Pancreas (tissue), 10 donors: ENCODE measurements around the gene TMEM182. TPM values are rescaled to one million over a fixed set of nuclear protein-coding genes. Genes with fewer than 3 reads are reported as not detected.

Experiments used
- ATAC-seq, 4 donors: fragments of 200-7000 bp; cut with Tn5 transposase; one replicate each; pipeline versions ENCODE4 v1.8.0 to v1.9.1; 2020; ENCODE audit warnings: mild to moderate bottlenecking in 4 of 4, moderate library complexity in 4 of 4
- DNase-seq, 6 donors: peaks; one replicate each; pipeline ENCODE4 v3.0.0-alpha.2; 2020
- FAIRE-seq: peaks from 2 replicates; lab custom pipeline; 2012; peaks lifted over from hg19 to GRCh38; lab: Jason Lieb, UNC
- H3K27ac ChIP-seq, 4 donors: fragments of 200-600 bp; sonication (generic); 1 replicate in 3 of 4; 2 replicates in 1 of 4; pipeline versions ENCODE4 v1.5.0 to v1.8.0; 2020
- H3K27me3 ChIP-seq, 4 donors: fragments of 200-600 bp; one replicate each; pipeline ENCODE4 v1.8.0; 2021
- H3K36me3 ChIP-seq, 3 donors: fragments of 200-600 bp; sonication (generic) in 1 of 3; one replicate each; pipeline versions ENCODE4 v1.5.0 to v1.8.0; 2020 to 2021
- H3K4me1 ChIP-seq, 3 donors: fragments of 200-600 bp; one replicate each; pipeline ENCODE4 v1.8.0; 2021
- H3K4me3 ChIP-seq, 4 donors: fragments of 200-600 bp; sonication (generic) in 2 of 4; one replicate each; pipeline versions ENCODE4 v1.5.0 to v1.8.0; 2020 to 2021
- H3K9me3 ChIP-seq, 4 donors: fragments of 200-600 bp; one replicate each; pipeline ENCODE4 v1.8.0; 2021
- WGBS, 2 donors: extraction: QIAGEN DNeasy Blood & Tissue Kit; methylation state at CpG; one replicate each; pipeline ENCODE4 v1.1.7; 2013; 5-methylcytosine and 5-hydroxymethylcytosine counted together
- intact Hi-C, 3 donors: fragments of 100-400 bp; cut with DNase I; formaldehyde crosslinking; loops; one replicate each; pipeline versions ENCODE4 v1.11.1 to v1.14.2; 2022
- polyA plus RNA-seq, 2 donors: library from polyadenylated mRNA; stranded (reverse); fragments of 200-250 nt; gene quantifications; one replicate each; pipeline ENCODE4 v1.2.3, GENCODE V29; 2013
- total RNA-seq, 6 donors: library from RNA; stranded (reverse); fragmentation: NEBNext Ultra II Directional in 4 of 6; extraction: Animal tissue kit (Norgen Biotek cat#: 25700) in 4 of 6; gene quantifications; one replicate each; pipeline versions ENCODE4 v1.2.1 to v1.2.4, GENCODE V29; 2021 to 2023
- TF ChIP-seq, protein P1 (sequence below), 4 donors: fragments of 200-600 bp; sonication (generic) in 3 of 4; IDR thresholded peaks; one replicate each; pipeline versions ENCODE4 v1.5.0 to v1.8.0; 2021; ENCODE audit warnings: antibody characterized with exemption in 4 of 4
- donor health status: healthy with polysubstance abuse.
- donor health status: DM: no; HTN: no; CAD: no; lungs with moderate emphysema.
- donor health status: DM: no; HTN: no; CAD: no.
- donor health status: control.
- donor health status: control.
- donor health status: Bipolar disorder and iron deficiency.
- donor health status: DM: yes; HTN: yes; CAD: no.
- donor health status: DM: no; HTN: no; CAD: no.
- donor health status: DM: no; HTN: no; CAD: no.
- donor health status: DM: yes; HTN: yes; CAD: no.

TMEM182 gene, protein sequence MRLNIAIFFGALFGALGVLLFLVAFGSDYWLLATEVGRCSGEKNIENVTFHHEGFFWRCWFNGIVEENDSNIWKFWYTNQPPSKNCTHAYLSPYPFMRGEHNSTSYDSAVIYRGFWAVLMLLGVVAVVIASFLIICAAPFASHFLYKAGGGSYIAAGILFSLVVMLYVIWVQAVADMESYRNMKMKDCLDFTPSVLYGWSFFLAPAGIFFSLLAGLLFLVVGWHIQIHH
- total RNA-seq (1 to 10 TPM; 1.8 to 4.1 (median 2.7) TPM), polyA plus RNA-seq (1 to 10 TPM in 1 of 2 donors, under 1 TPM in 1; 0.80 to 1.0 TPM)

DNA sequence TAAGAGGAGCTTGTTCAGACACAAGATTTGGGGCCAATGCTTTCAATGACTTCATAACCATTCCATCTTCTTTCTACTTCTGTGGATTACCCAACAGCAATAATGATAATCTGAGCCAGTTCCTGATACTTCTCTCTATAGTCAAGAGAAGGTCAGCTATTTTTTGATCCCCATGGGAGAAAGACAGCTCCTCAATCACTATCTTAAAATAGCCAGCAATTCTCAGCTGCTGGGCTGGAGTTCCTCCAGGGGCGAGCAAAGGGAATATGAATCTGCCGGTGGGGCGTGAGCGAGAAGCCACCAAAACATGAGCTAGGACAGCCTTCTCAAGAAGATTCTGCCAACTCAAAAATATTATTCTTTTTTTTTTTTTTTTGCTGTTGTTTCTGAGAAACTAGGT is at the start of gene TMEM182:
TSS of gene TMEM182 (plus strand) at position 269 of the 400 bp plus-strand sequence. CDS start 187 bp downstream, outside the sequence.
- Histone ChIP-seq H3K9me3 (no peaks in the 10 kb centered on the region), H3K4me3 (no peak within 1 kb of the TSS), H3K27me3 (no peaks in the 10 kb centered on the region), H3K4me1 (peaks cover 0 to 3% (median 3%) of the 10 kb centered on the region in 3 donors), H3K27ac (no peak within 1 kb of the TSS), H3K36me3 (peaks cover 0 to 4% (median 0%) of the 10 kb centered on the region in 3 donors)
- no peak for ATAC-seq
- FAIRE-seq, result no peak
- intact Hi-C loops, result no loop called here
- TF ChIP-seq, protein P1, sequence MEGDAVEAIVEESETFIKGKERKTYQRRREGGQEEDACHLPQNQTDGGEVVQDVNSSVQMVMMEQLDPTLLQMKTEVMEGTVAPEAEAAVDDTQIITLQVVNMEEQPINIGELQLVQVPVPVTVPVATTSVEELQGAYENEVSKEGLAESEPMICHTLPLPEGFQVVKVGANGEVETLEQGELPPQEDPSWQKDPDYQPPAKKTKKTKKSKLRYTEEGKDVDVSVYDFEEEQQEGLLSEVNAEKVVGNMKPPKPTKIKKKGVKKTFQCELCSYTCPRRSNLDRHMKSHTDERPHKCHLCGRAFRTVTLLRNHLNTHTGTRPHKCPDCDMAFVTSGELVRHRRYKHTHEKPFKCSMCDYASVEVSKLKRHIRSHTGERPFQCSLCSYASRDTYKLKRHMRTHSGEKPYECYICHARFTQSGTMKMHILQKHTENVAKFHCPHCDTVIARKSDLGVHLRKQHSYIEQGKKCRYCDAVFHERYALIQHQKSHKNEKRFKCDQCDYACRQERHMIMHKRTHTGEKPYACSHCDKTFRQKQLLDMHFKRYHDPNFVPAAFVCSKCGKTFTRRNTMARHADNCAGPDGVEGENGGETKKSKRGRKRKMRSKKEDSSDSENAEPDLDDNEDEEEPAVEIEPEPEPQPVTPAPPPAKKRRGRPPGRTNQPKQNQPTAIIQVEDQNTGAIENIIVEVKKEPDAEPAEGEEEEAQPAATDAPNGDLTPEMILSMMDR (IDR thresholded peaks at IDR 0.05), result no peak
- WGBS, 2 donors, result 95 to 96% methylated on average over 4 of the region's 4 CpGs
- no peak for DNase-seq

DNA sequence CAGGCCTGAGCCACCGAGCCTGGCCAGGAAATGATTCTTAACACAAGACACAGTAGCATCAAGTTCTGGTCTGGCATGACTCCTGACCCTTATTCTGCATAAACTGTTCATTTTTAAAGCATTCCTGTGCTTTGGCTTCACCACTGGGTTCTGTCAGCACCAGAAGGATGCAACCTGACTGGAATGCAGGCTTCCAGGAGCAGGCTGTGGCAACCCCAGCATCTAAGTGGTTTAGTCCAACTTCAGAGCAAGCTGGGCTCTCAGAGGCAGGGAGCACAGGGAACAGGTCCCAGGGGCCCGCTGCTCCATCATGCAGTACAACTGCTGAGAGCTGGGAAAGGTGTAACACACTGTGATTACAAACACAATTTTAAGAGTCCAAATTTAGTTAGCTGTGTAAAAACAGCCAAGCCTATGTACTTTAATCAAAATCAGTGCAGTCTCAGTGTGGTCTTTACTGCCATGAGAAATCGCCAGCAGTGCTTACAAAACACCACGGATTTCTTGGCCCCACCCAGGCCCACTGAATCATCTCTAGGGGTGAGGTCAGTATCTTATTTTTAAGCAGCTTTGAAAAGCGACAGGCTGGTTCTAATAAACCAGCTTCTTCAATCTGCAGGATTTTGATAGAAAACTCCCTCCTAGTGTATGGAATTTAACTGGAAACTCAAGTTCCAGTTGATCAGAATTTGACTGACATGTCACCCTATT is 44.4 kb upstream of the TMEM182 start:
- no peaks in the 10 kb centered on the region for H3K4me1 ChIP-seq
- TF ChIP-seq, protein P1 (IDR thresholded peaks at IDR 0.05), result no peak
- intact Hi-C loops, result no loop called here
- ATAC-seq (peak in 1 of 4 donors; percentile 59), DNase-seq (no peak), FAIRE-seq (no peak)
- H3K9me3 ChIP-seq, result no peaks in the 10 kb centered on the region
- H3K4me3 ChIP-seq, result no peak overlapping the region
- 91 to 92% methylated on average over 5 of the region's 5 CpGs for WGBS, 2 donors
- H3K27me3 ChIP-seq, result no peaks in the 10 kb centered on the region
- peaks cover 0 to 49% (median 9%) of the 10 kb centered on the region in 3 donors for H3K36me3 ChIP-seq
- H3K27ac ChIP-seq, result no peak overlapping the region

DNA sequence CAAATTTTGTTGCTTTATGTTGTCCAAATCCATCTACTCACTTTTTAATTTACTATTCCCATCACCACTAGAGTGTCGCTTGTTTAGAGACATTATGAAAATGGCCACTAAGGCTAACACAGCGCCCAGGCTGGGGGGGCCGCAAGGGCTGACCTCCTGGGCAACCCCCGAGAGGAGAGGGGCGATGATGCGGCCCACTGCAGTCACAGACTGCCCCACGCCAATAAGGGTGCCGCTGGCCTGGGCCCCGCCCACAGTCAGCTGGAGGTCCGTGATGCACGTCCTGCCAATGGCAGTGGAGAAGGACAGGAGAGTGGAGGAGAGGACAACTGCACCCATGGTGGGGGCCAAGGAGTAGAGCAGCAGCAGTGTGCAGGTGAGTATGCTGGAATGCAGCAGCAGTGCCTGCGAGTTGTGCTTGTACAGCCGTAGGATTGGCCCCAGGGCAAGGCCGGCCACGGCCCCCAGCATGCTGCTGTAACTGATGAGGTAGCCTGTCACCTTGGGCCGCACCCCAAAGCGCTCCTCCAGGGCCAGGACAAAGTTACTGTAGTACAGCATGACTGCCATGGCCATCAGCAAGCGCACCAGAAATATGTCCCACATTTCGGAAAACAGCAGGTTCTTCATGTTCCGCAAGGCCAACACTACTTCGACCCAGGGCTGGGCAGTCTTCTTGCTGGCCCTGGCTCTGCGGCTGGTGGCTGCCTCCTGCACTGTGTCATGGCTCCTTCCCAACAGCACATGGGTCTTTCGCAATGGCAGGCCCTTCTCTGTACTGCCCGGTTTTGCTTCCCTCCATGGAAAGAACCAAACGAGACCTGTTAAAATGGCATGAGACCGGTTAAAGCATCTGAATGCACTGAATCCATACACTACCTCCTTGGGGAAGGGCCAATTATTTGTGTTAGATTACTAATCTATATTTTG is 43.2 kb upstream of the TMEM182 start:
- intact Hi-C loops, result no loop called here
- Histone ChIP-seq H3K27me3 (no peaks in the 10 kb centered on the region), H3K4me1 (no peaks in the 10 kb centered on the region), H3K36me3 (peaks cover 0 to 61% (median 9%) of the 10 kb centered on the region in 3 donors), H3K4me3 (no peak overlapping the region), H3K9me3 (no peaks in the 10 kb centered on the region), H3K27ac (no peak overlapping the region)
- TF ChIP-seq, protein P1 (IDR thresholded peaks at IDR 0.05), result no peak
- FAIRE-seq, result no peak
- ATAC-seq, result no peak
- DNase-seq, result peak in 1 of 6 donors; percentile 31
- WGBS, 2 donors, result 95 to 98% methylated on average over 26 of the region's 26 CpGs

DNA sequence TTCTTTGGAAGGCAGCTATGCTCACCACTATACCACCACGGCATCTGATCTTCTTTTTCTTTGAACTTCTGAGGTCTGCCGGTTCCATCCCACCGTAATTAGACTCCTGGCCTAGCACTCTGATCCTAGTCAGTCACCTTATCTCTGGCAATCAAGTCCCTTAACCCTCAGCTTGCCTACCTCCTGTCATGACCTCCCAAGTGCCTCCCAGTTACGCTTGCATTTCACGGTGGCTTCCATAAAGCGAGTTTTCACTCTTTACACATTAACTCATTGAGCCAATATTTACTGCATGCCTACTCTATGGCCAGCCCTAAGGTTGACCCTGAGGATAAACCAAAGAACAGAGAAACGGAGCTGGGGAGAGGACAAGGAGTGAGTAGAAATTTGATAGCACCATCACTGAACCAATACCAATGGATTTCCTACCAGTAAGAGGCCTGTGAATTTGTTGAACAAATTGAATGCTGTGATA is 37.8 kb upstream of the TMEM182 start:
- Histone ChIP-seq H3K27me3 (no peaks in the 10 kb centered on the region), H3K4me3 (no peak overlapping the region), H3K27ac (no peak overlapping the region), H3K9me3 (no peaks in the 10 kb centered on the region), H3K36me3 (peaks cover 0 to 52% (median 0%) of the 10 kb centered on the region in 3 donors), H3K4me1 (peaks cover 0 to 3% (median 0%) of the 10 kb centered on the region in 3 donors)
- ATAC-seq, result no peak
- 71 to 74% methylated on average over 7 of the region's 7 CpGs for WGBS, 2 donors
- no peak for FAIRE-seq
- intact Hi-C loops, result no loop called here
- TF ChIP-seq, protein P1 (IDR thresholded peaks at IDR 0.05), result no peak
- no peak for DNase-seq
